Activated CD4-positive, alpha-beta T cell treated with anti-CD3 and anti-CD28 coated beads, Interleukin-2, Interleukin-6, amounts not matched to agents 100 ng/mL and 50 ng/mL, durations not matched to agents 16 hours and 8 hours (primary cell): ENCODE measurements around the gene MRPL27.

ENCODE experiments used
- DNase-seq: peaks from one replicate; pipeline ENCODE4 v3.0.0-alpha.2; 2020

MRPL27 gene

GRCh38 chr17:50382931-50383330 lies 9.9 kb upstream of the MRPL27 start:
- DNase-seq: no peak

DNA sequence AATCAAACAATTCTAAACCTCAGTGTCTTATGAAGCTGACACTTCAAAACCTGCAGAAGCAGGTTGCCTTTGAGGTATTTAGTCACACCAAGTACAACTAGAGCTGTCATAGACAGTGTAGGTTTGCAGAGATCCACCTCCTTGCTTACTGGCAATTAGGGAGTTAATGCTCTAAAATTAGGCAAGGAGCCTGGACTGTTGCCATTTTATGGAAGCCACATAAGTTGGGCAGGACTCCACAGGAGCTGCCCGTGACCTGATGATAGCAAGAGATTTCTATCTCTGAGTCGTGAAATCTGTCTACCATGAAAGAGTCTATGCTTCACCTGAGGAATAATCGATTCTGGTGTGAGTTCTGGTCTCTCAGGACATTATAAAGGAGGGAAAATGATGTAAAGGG lies 8.9 kb upstream of the MRPL27 start:
- DNase-seq: no peak

DNA sequence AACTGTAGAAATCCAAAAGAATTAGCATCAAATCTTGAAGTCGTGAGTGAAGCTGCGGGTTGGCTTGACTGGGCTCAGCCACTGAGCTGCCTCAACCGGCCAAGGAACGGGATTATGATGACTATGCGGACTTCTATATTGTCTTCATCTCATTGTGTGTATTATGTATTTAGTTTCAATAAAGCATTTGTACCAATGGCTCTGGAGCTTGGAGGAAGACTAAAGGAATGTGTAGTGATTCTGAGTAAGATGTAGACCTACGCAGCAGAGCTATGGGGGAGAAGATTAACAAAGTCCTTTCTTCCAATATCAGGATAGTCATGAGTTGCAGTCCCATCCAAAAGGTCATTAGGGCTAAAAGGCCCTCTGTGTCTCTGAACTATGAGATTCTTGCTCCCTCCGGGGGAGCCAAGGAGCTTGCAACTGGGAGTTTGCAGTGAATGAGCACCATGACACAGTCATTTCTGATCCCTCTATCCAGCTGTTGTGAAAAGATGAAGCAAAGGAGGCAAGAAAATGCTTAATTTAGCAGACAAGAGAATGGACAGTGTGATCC lies 8.4 kb upstream of the MRPL27 start:
- no peak for DNase-seq

GRCh38 chr17:50380369-50381259 lies 7.6 kb upstream of the MRPL27 start:
- DNase-seq: no peak

DNA sequence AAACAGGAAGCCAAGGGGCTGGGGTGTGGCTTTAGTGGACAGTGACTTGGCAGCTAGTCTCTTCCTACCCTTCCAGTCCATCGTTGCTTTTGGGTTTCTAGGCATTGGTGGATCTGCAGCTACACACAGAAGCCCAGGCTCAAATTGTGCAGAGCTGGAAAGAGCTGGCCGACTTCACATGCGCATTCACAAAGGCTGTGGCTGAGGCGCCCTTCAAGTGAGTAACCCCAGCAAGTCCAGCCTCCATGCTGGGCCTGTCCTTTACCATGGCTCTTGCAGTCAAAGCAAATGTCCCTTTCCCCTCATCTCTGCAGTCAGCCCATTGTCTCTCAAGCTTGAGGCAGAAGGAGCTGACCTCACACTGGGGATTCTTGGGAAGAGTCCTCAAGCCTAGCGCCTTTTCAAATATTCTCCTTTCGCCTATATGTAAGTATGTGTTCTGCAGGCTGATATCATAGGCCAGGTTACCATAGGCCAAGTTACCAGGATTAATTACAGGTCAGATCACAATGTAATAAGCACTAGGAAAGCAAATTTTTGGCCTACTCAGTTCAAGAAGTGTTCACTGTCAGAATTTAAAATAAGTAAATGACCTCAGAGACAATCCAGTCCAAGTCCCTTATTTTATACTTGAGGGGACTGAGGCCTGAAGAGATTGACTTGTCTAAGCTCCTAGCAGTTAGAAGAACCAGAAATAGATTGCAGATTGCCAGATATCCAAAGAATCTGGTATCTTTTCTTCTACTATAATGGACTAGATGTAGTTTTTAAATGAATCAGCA lies 6.6 kb upstream of the MRPL27 start:
- DNase-seq: no peak

GRCh38 chr17:50375858-50376538 lies 3.0 kb upstream of the MRPL27 start:
- no peak for DNase-seq

DNA sequence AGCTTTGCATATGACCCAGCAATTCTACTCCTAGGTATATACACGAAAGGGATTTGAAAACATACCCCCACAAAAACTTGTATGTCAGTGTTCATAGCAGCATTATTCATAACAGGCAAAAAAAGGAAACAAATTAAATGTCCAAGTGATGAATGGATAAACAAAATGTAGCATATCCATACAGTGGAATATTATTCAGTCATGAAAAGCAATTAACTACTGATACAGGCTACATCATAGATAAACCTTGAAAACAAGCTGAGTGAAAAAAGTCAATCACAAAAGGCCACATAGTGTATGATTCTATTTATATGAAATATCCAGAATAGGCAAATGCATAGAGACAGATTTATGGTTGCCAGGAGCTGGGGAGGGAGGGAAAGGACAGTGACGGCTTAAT lies 721 bp upstream of the MRPL27 start:
- DNase-seq: no peak

DNA sequence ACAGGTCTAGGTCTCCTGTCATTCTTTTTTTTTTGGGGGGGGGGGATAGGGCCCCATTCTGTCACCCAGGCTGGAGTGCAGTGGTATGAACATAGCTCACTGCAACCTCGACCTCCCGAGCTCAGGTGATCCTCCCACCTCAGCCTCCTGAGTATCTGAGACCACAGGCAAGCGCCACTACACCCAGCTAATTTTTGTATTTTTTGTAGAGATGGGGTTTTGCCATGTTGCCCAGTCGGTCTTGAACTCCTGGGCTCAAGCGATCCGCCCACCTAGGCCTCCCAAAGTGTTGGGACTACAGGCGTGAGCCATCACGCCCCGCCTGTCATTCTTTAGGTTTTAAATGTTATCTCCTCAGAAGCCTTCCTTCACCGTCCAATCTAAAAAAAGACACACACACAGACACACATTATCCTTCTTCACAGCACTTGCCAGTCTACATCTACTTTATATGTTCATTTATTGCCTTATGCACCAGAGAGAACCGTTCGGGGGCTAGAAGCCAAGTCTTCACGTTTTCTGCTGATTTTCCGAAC lies 694 bp downstream of the MRPL27 start:
- no peak for DNase-seq

GRCh38 chr17:50371526-50371925 lies 1.5 kb downstream of the MRPL27 start:
- no peak for DNase-seq

GRCh38 chr17:50370052-50370451 lies 2.9 kb downstream of the MRPL27 start:
- no peak for DNase-seq

GRCh38 chr17:50367401-50367800 lies 5.6 kb downstream of the MRPL27 start:
- DNase-seq: no peak

DNA sequence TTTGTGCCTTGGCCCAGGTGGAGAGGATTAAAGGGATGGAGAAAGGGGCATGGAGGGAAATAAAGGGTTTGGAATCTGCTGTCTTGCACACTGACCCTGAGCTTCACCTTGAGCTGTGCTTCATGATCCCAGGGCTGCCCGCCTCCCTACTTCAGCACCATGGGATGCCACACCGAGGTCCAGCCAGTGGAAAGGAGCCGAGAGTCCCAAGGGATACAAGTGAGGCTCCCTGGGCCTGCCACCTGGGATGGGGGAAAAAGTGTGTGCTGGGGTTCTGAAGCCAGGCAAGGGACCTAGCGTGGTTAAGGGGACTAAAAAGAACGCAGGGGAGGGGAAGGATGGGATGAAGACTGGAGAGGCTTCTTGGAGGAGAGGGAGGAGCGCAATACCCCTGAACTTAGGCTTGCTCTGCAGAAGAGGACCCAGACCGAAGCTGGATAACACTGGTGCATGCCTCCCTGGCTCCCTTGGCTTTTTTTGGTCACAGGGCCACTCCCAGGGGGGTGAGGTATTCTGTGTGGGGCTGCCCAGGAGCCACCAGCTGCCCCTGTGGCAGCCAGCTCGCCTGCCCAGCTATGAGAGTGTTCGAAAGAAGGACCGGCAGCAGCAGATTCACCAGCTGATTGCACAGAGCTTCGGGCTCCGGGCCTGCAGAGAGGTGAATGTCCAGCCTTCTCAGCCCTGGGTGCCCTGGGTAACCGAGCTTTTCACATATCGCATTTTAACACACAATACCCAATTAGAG lies 7.2 kb downstream of the MRPL27 start:
- no peak for DNase-seq

- no peak for DNase-seq
Measured at GRCh38 chr17:50365165-50365564, 7.8 kb downstream of the MRPL27 start.

- no peak for DNase-seq
Measured at GRCh38 chr17:50364715-50365114, 8.3 kb downstream of the MRPL27 start.

GRCh38 chr17:50364061-50364458 lies 8.9 kb downstream of the MRPL27 start:
- no peak for DNase-seq

DNA sequence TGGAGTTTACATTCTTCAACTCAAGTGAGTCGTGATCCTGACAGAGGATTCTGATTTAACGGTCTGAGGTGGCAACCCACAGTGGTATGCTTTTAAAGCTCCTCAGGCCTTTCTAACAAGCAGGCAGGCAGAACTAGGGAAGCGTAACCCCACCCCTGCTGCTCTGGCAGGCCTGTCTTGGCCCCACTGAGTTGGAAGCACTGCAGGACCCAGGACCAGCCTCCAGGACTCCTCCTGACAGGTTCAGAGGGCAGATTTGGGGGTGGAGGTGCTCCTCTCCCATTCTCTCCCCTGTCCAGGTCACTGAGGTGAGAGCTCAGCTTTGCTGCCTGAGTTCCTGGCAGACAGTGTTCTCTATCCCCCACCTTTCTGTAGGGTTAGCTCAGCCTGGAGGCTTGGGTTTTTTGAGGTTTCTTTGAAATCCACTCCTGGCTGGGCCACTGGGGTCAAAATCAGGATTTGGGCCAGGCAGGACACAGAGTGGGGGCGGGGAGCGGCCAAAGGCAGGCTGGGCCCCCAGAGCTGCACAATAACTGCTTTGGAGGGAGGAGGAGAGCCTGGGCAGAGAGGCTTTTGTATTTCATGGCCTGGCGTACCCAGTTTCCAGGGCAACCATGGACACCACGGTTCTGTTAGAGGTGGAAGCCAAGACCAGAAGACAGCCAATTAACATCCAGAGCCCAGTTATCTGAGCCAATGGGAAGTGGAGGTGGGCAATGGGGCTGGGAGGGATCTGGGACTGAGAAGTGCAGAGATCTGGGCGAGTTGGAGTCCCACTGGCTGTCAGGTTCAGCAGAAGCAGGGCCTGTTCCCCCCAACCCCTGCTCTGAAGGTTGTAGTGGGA lies 9.5 kb downstream of the MRPL27 start:
- no peak for DNase-seq

- DNase-seq: no peak
Measured at GRCh38 chr17:50362661-50363060, 10.3 kb downstream of the MRPL27 start.

GRCh38 chr17:50361561-50362480 lies 11.2 kb downstream of the MRPL27 start:
- peak; percentile 78 for DNase-seq

DNA sequence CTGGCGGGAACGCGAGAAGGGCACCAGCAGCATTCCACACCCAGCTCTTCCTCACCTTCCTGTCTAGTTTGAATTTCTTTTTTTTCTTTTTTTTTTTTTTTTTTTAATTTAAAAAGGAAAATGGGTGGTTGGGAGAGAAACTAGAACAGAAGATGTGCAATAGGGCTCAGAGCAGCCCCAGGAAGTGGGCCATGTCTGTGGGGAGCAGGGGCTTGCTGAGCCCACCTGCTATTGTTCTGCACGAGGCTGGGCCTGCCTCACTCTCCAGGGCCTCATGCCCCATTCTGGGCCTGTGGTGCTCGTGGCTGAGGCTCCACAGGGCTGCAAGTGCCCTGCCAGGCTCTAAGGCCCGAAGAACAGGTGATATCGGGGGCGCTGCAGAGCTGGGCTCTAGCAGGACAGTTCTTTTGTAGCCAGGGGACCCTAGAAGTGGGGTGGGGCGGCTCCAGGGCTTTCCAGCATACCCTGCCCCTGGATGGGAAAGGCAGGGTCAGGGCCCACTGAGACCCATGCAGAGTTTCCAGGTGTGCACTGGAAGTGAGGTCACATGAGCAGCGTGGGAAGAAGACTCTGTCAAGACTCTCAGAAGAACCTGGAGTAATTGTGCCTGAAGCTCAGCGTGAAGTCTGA lies 12.4 kb downstream of the MRPL27 start:
- DNase-seq: no peak
